IPS-18c (cell line): ENCODE data around the gene TCP11L2.
"Not testable (repeated sequence)": the region's sequence is repeated elsewhere in the genome, so short reads cannot be mapped to it uniquely, and the experiment has no call there.

Experiments
- H3K4me3 ChIP-seq: 2 replicates; pipeline ENCODE4 v1.7.0; 2013; ENCODE audit warnings: low read depth, mild to moderate bottlenecking, low read length, moderate library complexity; ENCODE audit not compliant: insufficient read depth
- H3K9me3 ChIP-seq: one replicate; pipeline ENCODE4 v1.6.1; 2013; ENCODE audit warnings: mild to moderate bottlenecking, low read length, moderate library complexity; ENCODE audit not compliant: control insufficient read depth, insufficient read depth

TCP11L2 gene

GRCh38 chr12:106281056-106281782, 21.3 kb upstream of the TCP11L2 start:
- no peaks in the 10 kb centered on the region for H3K9me3 ChIP-seq
- no peak overlapping the region for H3K4me3 ChIP-seq

GRCh38 chr12:106281804-106282203, 20.7 kb upstream of the TCP11L2 start:
- Histone ChIP-seq H3K4me3 (no peak overlapping the region), H3K9me3 (no peaks in the 10 kb centered on the region)

GRCh38 chr12:106282457-106283097, 20.0 kb upstream of the TCP11L2 start:
- Histone ChIP-seq H3K9me3 (no peaks in the 10 kb centered on the region), H3K4me3 (no peak overlapping the region)

- H3K4me3 ChIP-seq = no peak overlapping the region
- no peaks in the 10 kb centered on the region for H3K9me3 ChIP-seq
These were observed 18.0 kb upstream of the TCP11L2 start for GRCh38 chr12:106284358-106285105.

- no peak overlapping the region for H3K4me3 ChIP-seq
- no peaks in the 10 kb centered on the region for H3K9me3 ChIP-seq
These were observed 16.6 kb upstream of the TCP11L2 start for GRCh38 chr12:106285982-106286381.

GRCh38 chr12:106286576-106287162, 15.9 kb upstream of the TCP11L2 start:
- not testable (repeated sequence) for H3K4me3 ChIP-seq, H3K9me3 ChIP-seq

- Histone ChIP-seq H3K9me3 (no peaks in the 10 kb centered on the region), H3K4me3 (no peak overlapping the region)
These were observed 15.2 kb upstream of the TCP11L2 start for GRCh38 chr12:106287364-106287763.

- Histone ChIP-seq H3K9me3 (no peaks in the 10 kb centered on the region), H3K4me3 (no peak overlapping the region)
These were observed 14.4 kb upstream of the TCP11L2 start for GRCh38 chr12:106288101-106288493.

GRCh38 chr12:106288494-106289195, 13.9 kb upstream of the TCP11L2 start:
- H3K9me3 ChIP-seq = no peaks in the 10 kb centered on the region

GRCh38 chr12:106289196-106289681, 13.3 kb upstream of the TCP11L2 start:
- Histone ChIP-seq H3K4me3 (no peak overlapping the region), H3K9me3 (no peaks in the 10 kb centered on the region)

More at GRCh38 chr12:106288494-106289195, 13.9 kb upstream of the TCP11L2 start:
- H3K4me3 ChIP-seq = no peak overlapping the region

GRCh38 chr12:106290666-106291065, 11.9 kb upstream of the TCP11L2 start:
- Histone ChIP-seq H3K9me3 (no peaks in the 10 kb centered on the region), H3K4me3 (no peak overlapping the region)

GRCh38 chr12:106291342-106291741, 11.2 kb upstream of the TCP11L2 start:
- Histone ChIP-seq H3K4me3 (no peak overlapping the region), H3K9me3 (no peaks in the 10 kb centered on the region)

GRCh38 chr12:106292339-106292738, 10.2 kb upstream of the TCP11L2 start:
- Histone ChIP-seq H3K9me3 (no peaks in the 10 kb centered on the region), H3K4me3 (no peak overlapping the region)

- Histone ChIP-seq H3K4me3 (no peak overlapping the region), H3K9me3 (no peaks in the 10 kb centered on the region)
These were observed 6.2 kb upstream of the TCP11L2 start for GRCh38 chr12:106296179-106296877.

- Histone ChIP-seq H3K4me3 (no peak overlapping the region), H3K9me3 (no peaks in the 10 kb centered on the region)
These were observed 5.5 kb upstream of the TCP11L2 start for GRCh38 chr12:106297075-106297474.

GRCh38 chr12:106297681-106298080, 4.9 kb upstream of the TCP11L2 start:
- Histone ChIP-seq H3K9me3 (no peaks in the 10 kb centered on the region), H3K4me3 (no peak overlapping the region)
